ENCODE results near the gene IGSF3.

DNA sequence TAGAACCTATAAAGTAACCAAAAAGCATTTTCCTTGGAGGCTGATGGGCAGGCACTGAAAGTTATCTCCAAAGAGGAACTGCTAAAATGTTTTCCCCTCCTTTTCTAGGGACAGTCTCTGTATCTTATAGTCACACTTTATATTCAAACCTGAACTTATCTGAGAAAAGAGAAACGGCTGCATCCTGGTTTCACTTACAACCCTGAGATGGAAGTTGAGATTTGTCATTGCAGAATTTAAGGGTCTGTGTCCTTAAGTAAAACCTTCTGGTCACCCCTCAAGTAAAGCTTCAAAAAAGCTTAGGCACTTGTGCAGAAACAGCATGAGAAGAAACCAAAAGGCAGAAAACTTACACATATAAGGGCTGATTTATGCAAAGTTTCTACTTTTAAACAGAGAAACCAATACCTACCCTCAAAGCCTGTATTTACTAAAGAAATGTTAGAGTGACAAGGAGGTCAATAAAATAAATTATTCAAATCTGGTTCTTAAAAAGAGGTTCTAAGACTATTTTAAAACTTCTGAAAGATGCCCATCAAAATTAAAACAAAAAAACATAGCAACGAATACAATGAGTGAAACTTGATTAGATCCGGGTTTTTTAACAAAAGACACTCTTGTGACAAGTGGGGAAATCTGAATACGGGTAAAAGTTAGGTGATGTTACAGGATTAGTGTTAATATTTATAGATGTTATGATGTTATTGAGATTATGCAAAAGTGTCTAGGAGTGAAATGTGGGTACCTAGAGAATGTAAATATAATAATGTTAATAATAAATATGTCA is 106.6 kb downstream of the IGSF3 start:
- TF ChIP-seq, protein P1, sequence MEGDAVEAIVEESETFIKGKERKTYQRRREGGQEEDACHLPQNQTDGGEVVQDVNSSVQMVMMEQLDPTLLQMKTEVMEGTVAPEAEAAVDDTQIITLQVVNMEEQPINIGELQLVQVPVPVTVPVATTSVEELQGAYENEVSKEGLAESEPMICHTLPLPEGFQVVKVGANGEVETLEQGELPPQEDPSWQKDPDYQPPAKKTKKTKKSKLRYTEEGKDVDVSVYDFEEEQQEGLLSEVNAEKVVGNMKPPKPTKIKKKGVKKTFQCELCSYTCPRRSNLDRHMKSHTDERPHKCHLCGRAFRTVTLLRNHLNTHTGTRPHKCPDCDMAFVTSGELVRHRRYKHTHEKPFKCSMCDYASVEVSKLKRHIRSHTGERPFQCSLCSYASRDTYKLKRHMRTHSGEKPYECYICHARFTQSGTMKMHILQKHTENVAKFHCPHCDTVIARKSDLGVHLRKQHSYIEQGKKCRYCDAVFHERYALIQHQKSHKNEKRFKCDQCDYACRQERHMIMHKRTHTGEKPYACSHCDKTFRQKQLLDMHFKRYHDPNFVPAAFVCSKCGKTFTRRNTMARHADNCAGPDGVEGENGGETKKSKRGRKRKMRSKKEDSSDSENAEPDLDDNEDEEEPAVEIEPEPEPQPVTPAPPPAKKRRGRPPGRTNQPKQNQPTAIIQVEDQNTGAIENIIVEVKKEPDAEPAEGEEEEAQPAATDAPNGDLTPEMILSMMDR (IDR thresholded peaks at IDR 0.05) = no peak
- no peak for TF ChIP-seq POLR2A (IDR thresholded peaks at IDR 0.05)
